Thymus (tissue), 11 donors: ENCODE results near the gene KCNMA1. TPM values are rescaled to one million over a fixed set of nuclear protein-coding genes. Genes with fewer than 3 reads are reported as not detected.
"Not testable (repeated sequence)": the region's sequence is repeated elsewhere in the genome, so short reads cannot be mapped to it uniquely, and the experiment has no call there.

Experiments
- DNase-seq, 9 donors: peaks; one replicate each; pipeline ENCODE4 v3.0.0-alpha.2; 2013; ENCODE audit warnings: low spot score in 9 of 9, low read depth in 6 of 9, missing footprints in 1 of 9
- H3K27ac ChIP-seq, 2 donors: one replicate each; pipeline ENCODE4 v1.5.1; 2013; ENCODE audit warnings: control low read depth in 1 of 2, low read depth in 1 of 2, low read length in 1 of 2, mild to moderate bottlenecking in 1 of 2, moderate library complexity in 1 of 2
- H3K27me3 ChIP-seq, 2 donors: one replicate each; pipeline ENCODE4 v1.5.1; 2013; ENCODE audit warnings: low read length in 1 of 2; ENCODE audit not compliant: control insufficient read depth in 2 of 2, insufficient read depth in 1 of 2
- H3K36me3 ChIP-seq, 2 donors: one replicate each; pipeline ENCODE4 v1.5.1; 2013; ENCODE audit warnings: low read length in 1 of 2, mild to moderate bottlenecking in 1 of 2, moderate library complexity in 1 of 2; ENCODE audit not compliant: control insufficient read depth in 2 of 2, insufficient read depth in 2 of 2
- H3K4me1 ChIP-seq, 2 donors: one replicate each; pipeline ENCODE4 v1.5.1; 2013; ENCODE audit warnings: low read length in 2 of 2; ENCODE audit not compliant: control insufficient read depth in 2 of 2, insufficient read depth in 2 of 2
- H3K4me3 ChIP-seq, 2 donors: one replicate each; pipeline ENCODE4 v1.5.1; 2013; ENCODE audit warnings: low read length in 2 of 2, control low read depth in 1 of 2, mild to moderate bottlenecking in 1 of 2
- H3K9me3 ChIP-seq, 2 donors: one replicate each; pipeline ENCODE4 v1.5.1; 2013; ENCODE audit warnings: low read length in 1 of 2, mild to moderate bottlenecking in 1 of 2; ENCODE audit not compliant: control insufficient read depth in 2 of 2, insufficient read depth in 1 of 2
- WGBS: extraction: QIAGEN DNeasy Blood & Tissue Kit; methylation state at CpG from one replicate; pipeline ENCODE4 v1.1.7; 2013; 5-methylcytosine and 5-hydroxymethylcytosine counted together
- polyA plus RNA-seq: library from polyadenylated mRNA; stranded (reverse); fragments of 200-250 nt; gene quantifications from one replicate; pipeline ENCODE4 v1.2.3, GENCODE V29; 2013
- total RNA-seq: library from RNA; stranded (reverse); fragments of 120-200 nt; gene quantifications from one replicate; pipeline ENCODE4 v1.2.4, GENCODE V29; 2013
- donor health status: healthy.

Gene KCNMA1
- total and polyA plus RNA-seq, 2 donors: 1.9 to 12.9 TPM

DNA sequence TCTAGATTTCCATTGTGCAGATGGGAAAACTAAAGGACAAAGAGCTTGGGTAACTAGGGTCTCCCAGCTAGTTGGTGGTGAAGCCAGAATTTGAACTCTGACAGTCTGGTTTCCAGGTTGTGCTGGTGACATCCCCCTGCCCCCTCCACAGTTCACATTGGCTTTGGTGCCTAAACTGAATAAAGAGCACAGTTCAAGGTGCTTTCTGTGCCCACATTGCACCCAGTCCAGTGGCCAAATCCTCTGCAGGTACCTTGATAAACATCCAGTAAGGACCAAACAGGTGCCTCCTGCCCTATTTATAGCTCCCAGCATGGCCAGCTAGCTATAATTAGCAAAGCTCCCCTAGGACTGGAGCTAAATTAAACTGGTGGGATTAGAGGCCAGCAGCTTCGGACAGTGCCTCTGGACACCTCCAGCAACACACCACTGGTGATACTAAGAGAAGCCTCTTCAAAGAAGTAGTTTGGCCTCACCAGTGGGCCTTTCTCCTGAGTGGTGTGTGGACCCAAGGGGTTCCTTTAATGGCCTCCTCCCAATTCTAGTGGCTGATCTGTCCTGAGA, 59.9 kb downstream of the KCNMA1 start:
- Histone ChIP-seq H3K27me3 (no peaks in the 10 kb centered on the region), H3K4me3 (no peak overlapping the region), H3K9me3 (no peaks in the 10 kb centered on the region), H3K36me3 (no peaks in the 10 kb centered on the region), H3K27ac (no peak overlapping the region), H3K4me1 (no peaks in the 10 kb centered on the region)
- WGBS: 96% methylated on average over 1 of the region's 1 CpG
- DNase-seq: no peak

DNA sequence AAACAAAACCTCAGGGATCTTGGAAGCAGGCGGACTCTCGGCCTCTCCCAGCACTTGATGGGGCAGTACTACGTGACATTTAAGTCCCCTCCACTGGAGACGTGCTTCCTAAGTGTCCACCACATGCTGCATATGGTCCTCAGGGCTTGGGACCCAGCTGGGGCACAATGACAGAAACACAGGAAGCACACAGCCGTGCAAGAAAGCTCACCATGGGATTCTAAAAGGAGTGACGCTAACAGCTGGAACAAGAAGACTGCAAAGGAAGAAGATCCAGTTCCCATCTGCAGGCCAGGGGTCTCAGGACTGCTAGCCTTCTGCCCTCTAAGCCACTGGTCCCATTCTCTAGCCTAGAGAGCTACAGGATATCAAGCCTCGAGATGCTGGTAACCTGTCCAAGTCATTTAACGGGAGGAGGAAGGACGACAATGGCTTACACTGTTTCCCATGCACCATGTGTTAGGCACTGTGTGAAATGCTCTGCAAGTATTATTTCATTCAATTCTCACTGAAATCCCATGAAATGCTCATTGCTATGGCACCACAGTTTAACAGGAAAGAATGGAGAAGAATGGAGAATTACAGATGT, 61.1 kb downstream of the KCNMA1 start:
- Histone ChIP-seq H3K27ac (no peak overlapping the region), H3K4me3 (no peak overlapping the region), H3K9me3 (no peaks in the 10 kb centered on the region), H3K4me1 (no peaks in the 10 kb centered on the region), H3K36me3 (no peaks in the 10 kb centered on the region), H3K27me3 (no peaks in the 10 kb centered on the region)
- DNase-seq: no peak
- WGBS: 93% methylated on average over 9 of the region's 9 CpGs

DNA sequence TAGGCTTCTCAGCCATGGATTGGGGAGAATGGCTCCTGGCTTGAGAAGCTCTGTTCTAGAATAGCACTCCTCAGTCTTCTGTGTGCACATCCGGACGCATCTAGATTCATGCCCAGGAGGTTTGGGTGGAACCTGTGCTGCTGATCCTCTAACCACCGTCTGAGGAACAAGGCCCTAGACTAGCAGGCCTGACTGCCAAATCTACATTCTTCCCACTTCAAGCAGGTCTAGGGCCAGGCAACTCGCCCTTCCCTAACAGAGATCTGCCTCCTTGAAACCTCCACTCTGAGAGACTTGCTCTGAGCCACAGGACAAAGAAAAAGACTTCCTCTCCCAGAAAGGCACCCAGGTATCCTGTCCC, 61.6 kb downstream of the KCNMA1 start:
- no peaks in the 10 kb centered on the region for H3K9me3 ChIP-seq
- DNase-seq: no peak
- H3K4me1 ChIP-seq: no peaks in the 10 kb centered on the region
- 97% methylated on average over 4 of the region's 4 CpGs for WGBS
- H3K27ac ChIP-seq: no peak overlapping the region
- H3K27me3 ChIP-seq: no peaks in the 10 kb centered on the region
- no peak overlapping the region for H3K4me3 ChIP-seq
- no peaks in the 10 kb centered on the region for H3K36me3 ChIP-seq

GRCh38 chr10:77575271-77576006, 62.2 kb downstream of the KCNMA1 start:
- WGBS: 92% methylated on average over 10 of the region's 10 CpGs
- no peaks in the 10 kb centered on the region for H3K27me3 ChIP-seq
- no peaks in the 10 kb centered on the region for H3K36me3 ChIP-seq
- no peaks in the 10 kb centered on the region for H3K9me3 ChIP-seq
- no peak overlapping the region for H3K27ac ChIP-seq
- H3K4me1 ChIP-seq: no peaks in the 10 kb centered on the region
- no peak overlapping the region for H3K4me3 ChIP-seq
- DNase-seq: no peak

DNA sequence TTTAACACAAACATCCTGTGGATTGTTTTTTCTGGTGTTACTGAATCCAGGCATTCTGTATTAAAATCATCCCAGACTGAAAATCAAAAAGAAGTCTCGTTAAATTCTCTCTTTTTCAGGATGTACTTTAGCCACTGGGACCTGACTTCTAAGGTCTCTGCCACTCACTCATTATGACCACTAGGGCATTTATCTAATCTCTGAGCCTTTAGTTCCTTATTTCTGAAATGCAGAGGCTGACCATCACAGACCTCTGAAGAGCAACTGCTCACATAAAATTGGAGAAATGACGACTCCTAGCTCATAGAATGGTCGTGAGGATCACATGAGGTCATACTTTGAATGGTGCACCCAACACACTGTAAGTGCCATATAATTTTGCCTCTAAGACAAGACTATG, 63.2 kb downstream of the KCNMA1 start:
- no peaks in the 10 kb centered on the region for H3K4me1 ChIP-seq
- no peak overlapping the region for H3K4me3 ChIP-seq
- DNase-seq: no peak
- H3K27me3 ChIP-seq: no peaks in the 10 kb centered on the region
- H3K36me3 ChIP-seq: no peaks in the 10 kb centered on the region
- H3K27ac ChIP-seq: no peak overlapping the region
- H3K9me3 ChIP-seq: no peaks in the 10 kb centered on the region
- 88% methylated on average over 3 of the region's 3 CpGs for WGBS

GRCh38 chr10:77572520-77572919, 65.1 kb downstream of the KCNMA1 start:
- WGBS: 90% methylated on average over 4 of the region's 4 CpGs

DNA sequence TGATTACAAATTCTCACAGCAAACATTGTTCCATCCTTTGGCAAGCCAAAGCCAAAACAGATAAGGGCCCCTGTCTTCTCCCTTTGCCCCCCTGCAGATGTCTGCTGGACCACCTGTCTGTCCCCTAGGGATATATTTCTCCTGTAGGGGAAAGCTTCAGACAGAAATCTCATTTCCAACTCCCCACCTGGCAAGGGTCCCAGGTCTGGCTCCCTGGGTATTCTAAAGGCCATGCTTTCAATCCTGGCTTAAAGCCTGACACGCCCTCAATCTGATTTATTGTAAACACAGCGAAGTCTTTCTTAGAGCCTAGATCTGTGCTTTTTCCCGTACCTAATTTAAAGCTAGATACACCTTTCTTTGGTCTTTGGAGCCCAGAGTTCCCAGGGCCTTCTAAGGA, 66.1 kb downstream of the KCNMA1 start:
- Histone ChIP-seq H3K9me3 (no peaks in the 10 kb centered on the region), H3K4me1 (no peaks in the 10 kb centered on the region), H3K27me3 (no peaks in the 10 kb centered on the region), H3K27ac (no peak overlapping the region), H3K36me3 (no peaks in the 10 kb centered on the region), H3K4me3 (no peak overlapping the region)
- WGBS: 97% methylated on average over 3 of the region's 3 CpGs
- no peak for DNase-seq

More at GRCh38 chr10:77572520-77572919, 65.1 kb downstream of the KCNMA1 start:
- H3K27ac ChIP-seq, H3K9me3 ChIP-seq, H3K4me1 ChIP-seq, H3K27me3 ChIP-seq, H3K36me3 ChIP-seq, H3K4me3 ChIP-seq, DNase-seq: not testable (repeated sequence)

- Histone ChIP-seq H3K27ac (no peak overlapping the region), H3K27me3 (peaks cover 0 to 5% of the 10 kb centered on the region in 2 donors), H3K4me1 (no peaks in the 10 kb centered on the region), H3K4me3 (no peak overlapping the region), H3K36me3 (no peaks in the 10 kb centered on the region), H3K9me3 (no peaks in the 10 kb centered on the region)
- 92% methylated on average over 13 of the region's 13 CpGs for WGBS
- DNase-seq: no peak
Observed at GRCh38 chr10:77566914-77567566, 70.6 kb downstream of the KCNMA1 start.

DNA sequence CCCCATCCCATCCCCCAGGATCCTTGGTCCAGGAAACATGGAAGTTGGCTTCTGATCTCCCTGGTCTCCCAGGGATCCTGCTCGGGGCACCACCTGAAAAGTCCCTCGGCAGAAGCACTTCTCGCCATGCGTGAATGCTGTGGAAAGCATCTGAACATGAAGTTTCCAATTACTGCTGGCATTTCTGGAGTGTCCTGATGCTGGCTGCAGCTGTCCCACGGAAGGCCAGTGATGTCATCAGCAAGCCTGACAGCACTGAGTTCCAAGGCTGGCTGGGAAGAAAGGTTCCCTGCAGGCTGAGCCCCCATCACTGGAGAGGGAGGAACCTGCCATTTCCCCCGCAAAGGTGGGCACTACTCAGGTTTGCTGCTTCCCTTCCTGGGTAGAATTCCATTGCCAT, 71.4 kb downstream of the KCNMA1 start:
- Histone ChIP-seq H3K9me3 (no peaks in the 10 kb centered on the region), H3K4me3 (no peak overlapping the region), H3K27ac (no peak overlapping the region), H3K27me3 (peaks cover 0 to 5% of the 10 kb centered on the region in 2 donors), H3K4me1 (no peaks in the 10 kb centered on the region), H3K36me3 (no peaks in the 10 kb centered on the region)
- WGBS: 73% methylated on average over 6 of the region's 6 CpGs
- no peak for DNase-seq
